OCI-LY7 (cell line): ENCODE measurements around the gene CXorf49. TPM values are rescaled to one million over a fixed set of nuclear protein-coding genes. Genes with fewer than 3 reads are reported as not detected.
"Not testable (repeated sequence)": the region's sequence is repeated elsewhere in the genome, so short reads cannot be mapped to it uniquely, and the experiment has no call there.

Source experiments
- BruUV-seq: library from RNA; stranded (reverse); fragments of 400-500 nt; replicated peaks from 2 replicates; lab custom pipeline; 2021; lab: Mats Ljungman, UMichigan
- CTCF ChIA-PET: fragments of 300-600 bp; sonication (Branson Sonifier 250); formaldehyde crosslinking; loops from one replicate; lab custom pipeline; 2022; ENCODE audit warnings: antibody characterized with exemption; ENCODE audit not compliant: unreplicated experiment; lab: Charles Lee
- POLR2A ChIA-PET: fragments of 300-600 bp; sonication (Branson Sonifier 250); formaldehyde crosslinking; loops from one replicate; lab custom pipeline; 2022; ENCODE audit warnings: antibody characterized with exemption; lab: Charles Lee
- DNase-seq: peaks from one replicate; pipeline ENCODE4 v3.0.0-alpha.2; 2015; ENCODE audit warnings: low spot score
- H2AFZ ChIP-seq: fragments of 200-600 bp; sonication (generic), shearing (Covaris generic); 2 replicates; pipeline ENCODE4 v1.6.1; 2014; ENCODE audit warnings: mild to moderate bottlenecking, antibody characterized with exemption, low read length, moderate library complexity
- H3K27ac ChIP-seq: fragments of 200-600 bp; sonication (generic); 2 replicates; pipeline ENCODE4 v1.5.1; 2014; ENCODE audit warnings: mixed run types, low read depth, mild to moderate bottlenecking, moderate library complexity, low read length, inconsistent platforms; ENCODE audit not compliant: poor library complexity, severe bottlenecking
- H3K36me3 ChIP-seq: fragments of 200-600 bp; sonication (generic); 2 replicates; pipeline ENCODE4 v1.6.1; 2014; ENCODE audit warnings: mild to moderate bottlenecking, antibody characterized with exemption, low read length, moderate library complexity, mixed read lengths; ENCODE audit not compliant: insufficient read depth
- H3K4me1 ChIP-seq: fragments of 200-600 bp; sonication (generic); 2 replicates; pipeline ENCODE4 v1.5.1; 2014; ENCODE audit warnings: mild to moderate bottlenecking, low read length; ENCODE audit not compliant: insufficient read depth, poor library complexity, severe bottlenecking
- H3K4me2 ChIP-seq: fragments of 200-600 bp; sonication (generic); 2 replicates; pipeline ENCODE4 v1.6.1; 2014; ENCODE audit warnings: mild to moderate bottlenecking, low read length
- H3K4me3 ChIP-seq: fragments of 200-600 bp; sonication (generic); 2 replicates; pipeline ENCODE4 v1.5.1; 2014; ENCODE audit warnings: mild to moderate bottlenecking, low read depth, low read length; ENCODE audit not compliant: poor library complexity, severe bottlenecking
- H3K79me2 ChIP-seq: fragments of 200-600 bp; sonication (generic); 2 replicates; pipeline ENCODE4 v1.6.1; 2016; ENCODE audit warnings: low read depth, mild to moderate bottlenecking, low read length, moderate library complexity, mixed read lengths; ENCODE audit not compliant: insufficient read depth
- H3K9me2 ChIP-seq: fragments of 200-600 bp; sonication (generic); 2 replicates; pipeline ENCODE4 v1.6.1; 2016; ENCODE audit warnings: mild to moderate bottlenecking, low read length, mixed read lengths; ENCODE audit not compliant: insufficient read depth
- H3K9me3 ChIP-seq: fragments of 200-600 bp; sonication (generic); 2 replicates; pipeline ENCODE4 v1.6.1; 2014; ENCODE audit warnings: mild to moderate bottlenecking, mixed run types, low read length, mixed read lengths
- H4K20me1 ChIP-seq: fragments of 200-600 bp; sonication (generic); 2 replicates; pipeline ENCODE4 v1.6.1; 2014; ENCODE audit warnings: mild to moderate bottlenecking, antibody characterized with exemption, low read length, moderate library complexity, mixed read lengths; ENCODE audit not compliant: insufficient read depth
- intact Hi-C: fragments of 100-400 bp; cut with micrococcal nuclease; formaldehyde crosslinking; loops from one replicate; pipeline ENCODE4 v1.10.0; 2022; ENCODE audit not compliant: unreplicated experiment
- total RNA-seq, 2 experiments: library from RNA; depleted of rRNA in 1 of 2; stranded (reverse); fragments of >200 nt in 1 of 2; shearing (Covaris generic) in 1 of 2; gene quantifications; 2 replicates each; pipeline ENCODE4 v1.2.3, GENCODE V29; 2014 to 2022

Gene CXorf49
- total RNA-seq, 2 experiments from 2014 or later, result not detected

- H3K4me1 ChIP-seq, H3K9me3 ChIP-seq, intact Hi-C loops, POLR2A ChIA-PET, H3K36me3 ChIP-seq, BruUV-seq, H3K27ac ChIP-seq, H4K20me1 ChIP-seq, DNase-seq, H3K9me2 ChIP-seq, H2AFZ ChIP-seq, H3K79me2 ChIP-seq, H3K4me3 ChIP-seq, H3K4me2 ChIP-seq, CTCF ChIA-PET: not testable (repeated sequence)
Observed at GRCh38 chrX:71698299-71699022, 19.6 kb downstream of the CXorf49 start.

GRCh38 chrX:71697466-71698298 is 20.4 kb downstream of the CXorf49 start:
- H3K9me3 ChIP-seq, H2AFZ ChIP-seq, DNase-seq, H3K9me2 ChIP-seq, intact Hi-C loops, H4K20me1 ChIP-seq, H3K4me3 ChIP-seq, BruUV-seq, CTCF ChIA-PET, H3K4me1 ChIP-seq, POLR2A ChIA-PET, H3K79me2 ChIP-seq, H3K27ac ChIP-seq, H3K4me2 ChIP-seq, H3K36me3 ChIP-seq: not testable (repeated sequence)

GRCh38 chrX:71696641-71697465 is 21.2 kb downstream of the CXorf49 start:
- CTCF ChIA-PET, H3K9me2 ChIP-seq, H3K9me3 ChIP-seq, H3K4me2 ChIP-seq, H3K4me3 ChIP-seq, H3K36me3 ChIP-seq, H3K79me2 ChIP-seq, DNase-seq, POLR2A ChIA-PET, H2AFZ ChIP-seq, intact Hi-C loops, H3K27ac ChIP-seq, BruUV-seq, H3K4me1 ChIP-seq, H4K20me1 ChIP-seq: not testable (repeated sequence)
